ENCODE measurements around the gene CBLN3.

Gene CBLN3

DNA sequence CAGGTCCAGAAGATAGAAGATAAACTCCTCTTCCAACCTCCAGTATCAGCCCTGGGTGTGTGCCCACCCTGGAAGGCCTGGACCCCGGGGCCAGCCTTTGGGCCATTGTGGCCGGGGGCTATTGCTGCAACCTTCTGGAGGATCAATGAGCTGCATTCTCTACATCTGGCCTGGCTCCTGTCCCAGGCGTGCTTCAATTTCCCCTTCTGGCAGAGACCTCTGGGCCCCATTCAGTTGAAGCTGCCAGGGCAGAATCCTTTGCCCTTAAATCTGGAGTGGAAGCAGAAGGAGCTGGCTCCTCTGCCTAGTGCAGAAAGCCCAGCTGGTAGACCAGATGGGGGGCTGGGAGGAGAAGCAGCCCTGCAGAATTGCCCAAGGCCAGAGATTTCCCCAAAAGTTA lies 20.7 kb downstream of the CBLN3 start:
- in situ Hi-C loops (cut with MboI; ENCODE audit: low sequenced_read_pairs): no loop called here

DNA sequence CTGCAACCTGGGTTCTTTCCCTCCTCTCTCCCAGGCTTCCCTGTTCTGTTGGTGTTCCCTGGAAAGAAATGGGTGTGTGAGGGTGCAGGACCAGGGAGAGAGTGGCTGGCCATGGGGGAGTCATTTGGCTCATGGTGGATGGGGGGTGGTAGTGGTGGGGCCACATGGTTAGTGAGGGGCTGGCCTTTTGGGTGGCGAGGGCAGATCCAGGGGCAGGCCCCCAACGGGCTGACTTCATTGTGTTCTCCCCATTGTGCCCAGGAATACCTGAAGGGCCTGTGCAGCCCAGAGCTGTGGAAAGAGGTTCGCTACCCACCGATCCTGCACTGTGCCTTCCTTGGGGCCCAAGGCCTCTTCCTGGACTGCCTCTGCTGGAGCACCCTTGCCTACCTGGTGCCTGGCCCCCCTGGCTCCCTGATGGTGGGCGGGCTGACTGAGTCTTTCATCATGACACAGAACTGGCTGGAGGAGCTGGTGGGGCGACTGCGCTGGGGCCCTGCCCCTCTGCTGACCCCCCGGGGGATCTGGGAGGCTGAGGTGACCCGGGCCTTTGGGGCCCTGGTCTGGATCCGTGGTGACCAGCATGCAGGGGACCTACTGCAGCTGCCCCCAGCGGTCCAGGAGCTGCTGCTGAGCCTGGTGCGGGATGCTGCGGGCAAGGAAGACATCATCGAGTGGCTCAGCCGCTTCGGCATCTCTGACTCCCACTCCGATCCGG lies 21.7 kb downstream of the CBLN3 start:
- in situ Hi-C loops (cut with MboI; ENCODE audit: low sequenced_read_pairs): no loop called here

DNA sequence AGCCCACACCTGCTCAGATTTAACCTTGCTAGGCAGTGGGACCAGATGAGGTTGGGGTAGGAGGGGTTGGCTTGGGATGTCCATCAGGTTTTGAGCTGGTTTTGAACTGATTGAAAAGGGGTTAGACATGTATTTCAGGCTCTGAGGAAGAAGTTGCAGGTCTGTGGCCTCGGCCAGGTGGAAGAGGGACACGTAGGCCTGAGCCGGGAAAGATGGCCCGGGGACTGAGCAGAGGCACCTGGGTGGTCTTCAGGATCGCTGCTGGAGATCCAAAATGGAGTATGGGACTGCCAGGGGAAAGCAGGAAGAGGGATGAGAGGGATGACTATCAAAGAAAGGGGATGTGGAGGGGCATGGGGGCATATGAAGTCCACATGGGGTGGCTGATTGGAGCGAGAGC lies 23.1 kb downstream of the CBLN3 start:
- in situ Hi-C loops (cut with MboI; ENCODE audit: low sequenced_read_pairs): no loop called here

DNA sequence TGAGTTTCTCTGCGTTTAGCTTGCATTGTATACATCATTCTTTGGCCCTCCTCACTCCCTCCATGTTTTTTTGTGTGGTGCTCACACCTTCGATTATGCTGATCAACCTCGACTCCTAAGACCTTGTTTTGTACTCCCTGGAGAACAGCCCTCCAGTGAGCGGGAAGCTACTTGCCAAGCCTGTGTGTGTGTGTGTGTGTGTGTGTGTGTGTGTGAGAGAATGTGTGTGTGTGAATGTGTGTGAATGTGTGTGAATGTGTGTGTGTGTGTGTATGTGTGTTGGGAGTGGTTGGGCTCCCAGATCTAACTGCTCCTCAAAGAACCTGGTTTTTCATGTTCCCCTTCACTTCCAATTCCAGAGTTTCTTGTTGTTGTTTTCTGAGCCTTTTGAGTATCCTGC lies 24.7 kb downstream of the CBLN3 start:
- in situ Hi-C loops (cut with MboI; ENCODE audit: low sequenced_read_pairs): no loop called here

DNA sequence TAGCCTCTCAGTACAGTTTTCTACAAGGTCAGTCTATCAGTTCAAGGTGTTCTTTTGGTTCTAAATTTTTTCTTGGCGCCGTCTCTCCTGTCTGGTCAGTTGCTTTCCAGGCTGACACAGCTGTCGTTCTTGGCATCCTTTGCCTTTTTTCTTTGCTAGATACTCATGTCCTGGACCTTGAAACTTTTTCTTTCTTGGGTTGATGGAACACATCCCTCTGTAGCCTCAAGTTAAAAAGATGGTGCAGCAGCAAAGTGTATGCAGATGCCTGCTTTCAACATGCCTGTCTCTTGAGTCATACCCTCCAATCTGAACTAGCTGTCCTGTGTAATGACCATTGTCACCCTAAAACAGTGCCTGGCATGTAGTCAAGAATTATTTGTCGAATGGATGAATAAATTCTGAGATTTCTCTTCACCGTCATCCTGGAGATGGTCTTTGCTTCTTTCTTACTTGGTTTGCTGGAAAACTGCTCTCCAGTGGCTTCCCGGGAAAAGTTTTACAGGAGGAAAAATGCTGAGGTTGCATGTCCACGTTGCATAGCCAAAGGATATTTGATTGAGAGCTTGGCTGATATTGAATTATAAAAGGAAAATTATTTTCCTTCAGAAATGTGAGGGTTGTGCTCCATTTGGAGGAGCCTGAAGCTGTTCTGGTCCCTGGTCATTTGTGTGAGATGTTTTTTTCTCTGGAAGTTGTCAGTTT lies 26.0 kb downstream of the CBLN3 start:
- in situ Hi-C loops (cut with MboI; ENCODE audit: low sequenced_read_pairs): no loop called here

DNA sequence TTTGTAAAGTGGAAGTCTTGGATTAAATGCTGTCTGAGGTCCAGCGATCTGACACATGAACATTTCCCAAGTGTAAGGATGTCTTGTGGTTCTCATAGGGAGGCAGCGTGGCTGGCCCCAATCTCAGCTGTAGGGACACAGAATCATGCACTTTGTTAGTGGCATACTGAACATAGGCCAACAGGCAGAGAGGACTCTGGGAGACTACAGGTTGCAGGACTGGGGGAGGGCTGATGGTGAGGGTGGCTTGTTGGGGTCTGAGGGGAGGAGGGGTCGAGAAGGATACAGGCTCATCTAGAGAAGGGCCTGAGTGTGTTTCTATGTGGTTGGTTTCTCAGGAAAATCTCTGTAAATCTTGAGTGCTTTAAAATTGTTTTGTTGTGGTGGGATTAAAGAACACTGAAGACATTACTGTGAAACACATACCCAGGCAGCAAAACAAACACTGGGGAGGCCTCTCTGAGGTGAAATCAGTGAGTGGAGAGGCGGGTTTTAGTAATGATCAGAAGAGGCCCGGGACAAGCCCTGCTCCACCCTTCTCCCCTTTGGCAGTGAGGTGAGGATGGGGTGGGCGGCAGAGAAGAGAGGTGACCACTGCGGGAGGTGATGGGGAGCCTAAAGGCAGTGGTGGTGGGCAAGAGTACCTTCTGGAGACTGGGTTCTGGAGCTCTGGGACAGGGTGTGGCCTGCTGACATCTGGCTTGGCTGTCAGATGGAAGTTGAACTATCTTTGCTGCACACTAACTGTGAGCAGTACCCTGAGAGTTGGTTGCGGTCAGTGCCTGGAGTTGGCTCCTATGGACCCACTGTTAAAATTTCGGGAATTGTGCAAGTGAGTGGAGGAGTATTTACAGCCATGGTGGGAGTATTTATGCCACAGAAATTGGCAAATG lies 27.4 kb downstream of the CBLN3 start:
- in situ Hi-C loops (cut with MboI; ENCODE audit: low sequenced_read_pairs): no loop called here

DNA sequence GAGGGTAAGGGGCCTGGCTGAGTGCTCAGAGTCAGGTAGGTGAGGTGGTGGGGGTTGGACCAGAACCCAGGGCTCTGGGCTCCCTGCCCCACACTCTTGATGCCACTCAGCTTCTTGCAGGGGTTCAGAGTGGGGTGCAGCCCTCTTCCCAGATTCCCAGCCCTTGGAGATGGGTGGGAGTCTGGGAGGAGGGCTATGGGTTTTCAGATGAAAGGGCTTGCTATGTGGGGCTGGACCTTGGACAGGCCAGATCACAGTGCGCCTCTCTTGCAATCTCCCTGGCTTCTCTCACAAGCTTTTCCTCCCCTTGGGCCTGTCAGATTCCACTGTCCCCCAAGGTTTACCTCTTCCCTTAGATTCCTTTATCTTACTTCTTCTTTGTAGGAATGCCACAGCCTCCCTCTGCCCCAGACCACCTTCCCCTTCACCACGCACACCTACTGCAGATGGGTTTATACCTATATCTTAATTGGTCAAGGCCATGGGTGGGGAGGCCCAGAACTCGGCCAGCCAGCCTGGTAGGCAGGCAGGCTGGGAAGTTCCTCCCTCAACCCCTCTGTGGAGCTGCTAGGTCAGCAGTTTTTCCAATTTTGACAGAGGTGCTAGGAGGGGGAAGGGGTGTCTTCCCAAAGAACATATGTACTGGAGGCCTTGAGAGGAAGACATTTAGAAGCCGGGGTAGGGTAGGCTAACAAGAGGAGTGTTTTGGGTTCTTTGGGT lies 29.3 kb downstream of the CBLN3 start:
- in situ Hi-C loops (cut with MboI; ENCODE audit: low sequenced_read_pairs): no loop called here

DNA sequence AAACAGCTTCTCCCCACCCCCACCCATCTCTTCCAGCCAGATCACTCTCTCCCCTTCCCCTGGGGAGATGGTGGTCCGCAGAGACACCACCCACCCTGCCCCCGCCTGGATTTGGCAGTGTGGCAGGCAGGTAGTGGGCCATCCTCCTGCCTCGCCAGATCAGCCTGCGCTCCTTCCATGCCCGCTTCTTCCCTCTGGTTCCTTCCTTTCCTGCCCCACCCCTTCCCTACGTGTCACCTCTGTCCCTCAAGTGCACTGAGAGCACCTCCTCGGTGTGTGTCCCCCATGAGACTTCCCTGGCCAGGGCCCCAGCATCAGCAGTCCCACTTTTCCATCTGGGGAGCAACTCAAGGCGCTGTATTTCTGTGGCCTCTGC lies 30.0 kb downstream of the CBLN3 start:
- in situ Hi-C loops (cut with MboI; ENCODE audit: low sequenced_read_pairs): no loop called here

DNA sequence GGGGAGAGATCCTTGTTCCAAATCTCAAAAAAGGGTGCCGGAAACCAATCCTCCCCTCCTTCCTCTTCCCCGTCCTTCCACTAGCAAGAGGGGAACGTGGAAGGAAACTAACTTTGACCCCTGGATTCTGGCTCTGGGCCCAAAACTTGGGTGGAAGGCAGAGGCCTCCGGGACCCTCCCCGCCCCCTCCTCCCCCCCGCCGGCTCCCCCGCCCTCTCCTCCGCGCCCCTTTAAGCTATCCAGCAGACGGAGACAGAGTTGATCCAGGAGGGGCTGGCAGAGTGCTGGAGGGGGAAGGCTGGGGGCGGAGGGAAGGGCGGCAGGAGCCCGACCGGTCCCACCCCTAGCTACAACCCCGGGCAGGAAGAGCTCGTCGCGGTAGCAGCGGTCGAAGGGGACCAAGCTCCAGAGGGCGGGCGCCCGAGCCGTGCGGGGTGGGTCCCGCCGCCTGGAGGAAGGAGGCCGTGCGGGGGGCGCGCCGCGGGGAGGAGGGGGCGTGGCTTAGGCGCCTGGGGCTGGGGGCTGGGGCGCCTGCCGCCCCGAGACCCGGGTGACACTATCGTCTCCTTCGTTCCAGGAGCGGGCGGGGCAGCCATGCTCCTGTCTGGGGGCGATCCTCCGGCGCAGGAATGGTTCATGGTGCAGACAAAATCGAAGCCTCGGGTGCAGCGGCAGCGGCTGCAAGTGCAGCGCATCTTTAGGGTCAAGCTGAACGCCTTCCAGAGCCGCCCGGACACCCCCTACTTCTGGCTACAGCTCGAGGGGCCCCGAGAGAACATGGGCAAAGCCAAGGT lies 30.6 kb downstream of the CBLN3 start, which contains the start of gene NYNRIN:
NYNRIN (plus strand) TSS at position 351 of the 794 bp plus-strand sequence; CDS start at position 595, 244 bp downstream.
- in situ Hi-C loops (cut with MboI; ENCODE audit: low sequenced_read_pairs): no loop called here

DNA sequence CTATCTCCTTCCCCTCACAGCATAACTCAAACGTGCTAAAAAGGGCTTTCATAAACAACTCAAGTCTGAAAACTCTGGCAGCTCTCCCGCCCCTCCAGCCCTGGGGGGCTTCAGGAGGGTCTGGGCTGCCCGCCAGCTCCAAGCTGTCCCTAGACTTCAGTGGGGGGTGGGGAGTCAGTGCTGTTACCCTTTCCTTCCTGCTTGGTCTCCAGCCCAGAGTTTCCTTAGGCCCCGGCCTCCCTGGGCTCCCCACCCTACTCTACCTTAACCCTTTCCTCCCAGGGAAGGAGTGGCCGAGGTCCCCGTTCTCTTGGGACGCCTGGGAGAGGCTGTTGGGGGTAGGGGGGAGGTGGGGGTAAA lies 31.2 kb downstream of the CBLN3 start:
- in situ Hi-C loops (cut with MboI; ENCODE audit: low sequenced_read_pairs): no loop called here

DNA sequence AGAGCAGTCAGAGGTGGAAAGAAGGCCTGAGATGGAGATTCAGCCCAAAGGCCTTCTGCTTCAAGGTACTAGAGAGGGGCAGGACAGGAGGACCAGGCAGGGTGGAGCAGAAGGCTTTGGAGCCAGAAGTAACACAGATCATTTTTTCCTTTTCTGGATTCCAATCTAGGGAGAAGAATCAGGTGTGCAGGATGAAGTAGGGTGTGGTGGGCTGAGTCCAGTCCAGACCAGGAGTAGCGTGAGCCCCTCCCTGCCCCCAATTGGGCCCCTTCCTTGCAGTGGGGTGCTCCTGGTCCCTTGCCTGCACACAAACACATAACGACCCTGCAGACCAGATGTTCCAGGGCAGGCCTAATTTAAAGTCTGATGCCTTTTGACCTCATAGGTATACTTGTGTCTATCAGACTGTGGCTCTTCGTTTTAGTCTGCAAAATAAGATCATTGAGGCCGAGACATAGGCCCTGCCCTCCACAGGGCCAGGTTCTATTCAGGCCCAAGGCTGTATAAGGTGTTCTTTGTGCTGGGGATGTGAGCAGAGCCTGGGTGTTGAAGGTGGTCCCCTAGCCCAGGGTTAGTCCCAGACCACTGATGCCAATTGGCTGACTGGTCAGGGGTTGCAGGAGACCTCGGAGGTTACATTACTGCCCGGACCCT lies 31.7 kb downstream of the CBLN3 start:
- in situ Hi-C loops (cut with MboI; ENCODE audit: low sequenced_read_pairs): no loop called here

DNA sequence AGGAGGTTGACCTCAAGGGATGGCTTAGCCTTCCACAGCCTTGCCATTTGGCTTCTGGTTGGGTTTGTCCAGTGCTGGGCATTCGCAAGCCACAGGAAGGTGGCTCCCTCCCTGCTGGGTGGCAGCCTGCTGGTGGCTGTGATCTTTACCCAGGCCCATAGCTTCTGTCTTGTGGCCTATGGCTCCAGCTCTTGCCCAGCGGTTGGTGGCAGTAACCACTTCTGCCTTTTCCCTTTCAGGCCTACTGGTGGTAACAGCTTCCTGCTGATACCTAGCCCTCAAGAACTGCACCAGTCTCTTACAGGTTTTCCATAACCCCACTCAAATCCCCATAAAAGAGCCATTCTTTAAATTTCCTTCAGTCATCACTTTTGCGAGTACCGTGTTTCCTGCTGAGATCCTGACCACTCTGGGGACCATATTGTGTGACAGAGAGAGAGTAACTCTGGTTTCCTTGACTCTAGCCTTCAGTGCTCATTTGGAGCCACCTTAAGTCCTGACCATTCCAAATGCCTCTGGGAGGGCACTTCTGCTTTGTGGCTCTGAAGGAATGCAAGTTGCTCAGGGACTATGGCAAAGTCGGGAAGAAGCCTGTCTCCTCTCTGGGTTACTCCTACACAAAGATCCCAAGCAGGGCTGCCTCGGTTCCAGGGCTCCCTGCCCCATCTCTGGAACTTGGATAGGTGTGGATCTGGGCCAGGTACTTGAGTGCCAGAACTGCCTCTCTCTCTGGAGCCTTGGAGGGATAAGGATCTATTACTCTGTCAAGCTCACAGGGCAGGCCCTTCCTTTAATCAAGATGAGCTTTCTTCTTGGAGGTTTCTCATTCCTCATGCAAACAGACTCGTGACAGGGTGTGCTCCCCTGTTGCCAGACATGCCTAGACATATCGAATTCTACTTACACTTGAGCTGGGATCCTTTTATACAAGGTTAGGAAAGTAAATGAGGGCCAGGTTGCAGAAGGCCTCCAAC lies 33.6 kb downstream of the CBLN3 start:
- in situ Hi-C loops (cut with MboI; ENCODE audit: low sequenced_read_pairs): no loop called here

DNA sequence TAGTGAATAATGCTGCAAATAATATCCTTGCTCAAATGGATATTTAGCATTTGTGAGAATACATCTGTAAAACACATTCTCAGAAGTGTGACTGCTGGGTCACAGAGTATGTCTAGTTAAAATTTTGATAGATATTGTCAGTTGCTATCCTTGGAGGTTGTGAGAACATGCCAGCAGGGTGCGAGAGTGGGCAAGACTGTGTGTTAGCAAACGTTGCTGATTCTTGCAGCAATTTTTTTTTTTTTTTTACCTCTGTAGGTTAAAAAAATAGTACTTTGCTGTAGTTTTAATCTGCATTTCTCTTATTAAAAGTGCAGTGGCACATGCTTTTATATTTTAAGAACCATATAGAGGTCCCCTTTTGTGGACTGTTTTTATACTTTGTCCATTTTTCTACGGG lies 35.2 kb downstream of the CBLN3 start:
- in situ Hi-C loops (cut with MboI; ENCODE audit: low sequenced_read_pairs): no loop called here

DNA sequence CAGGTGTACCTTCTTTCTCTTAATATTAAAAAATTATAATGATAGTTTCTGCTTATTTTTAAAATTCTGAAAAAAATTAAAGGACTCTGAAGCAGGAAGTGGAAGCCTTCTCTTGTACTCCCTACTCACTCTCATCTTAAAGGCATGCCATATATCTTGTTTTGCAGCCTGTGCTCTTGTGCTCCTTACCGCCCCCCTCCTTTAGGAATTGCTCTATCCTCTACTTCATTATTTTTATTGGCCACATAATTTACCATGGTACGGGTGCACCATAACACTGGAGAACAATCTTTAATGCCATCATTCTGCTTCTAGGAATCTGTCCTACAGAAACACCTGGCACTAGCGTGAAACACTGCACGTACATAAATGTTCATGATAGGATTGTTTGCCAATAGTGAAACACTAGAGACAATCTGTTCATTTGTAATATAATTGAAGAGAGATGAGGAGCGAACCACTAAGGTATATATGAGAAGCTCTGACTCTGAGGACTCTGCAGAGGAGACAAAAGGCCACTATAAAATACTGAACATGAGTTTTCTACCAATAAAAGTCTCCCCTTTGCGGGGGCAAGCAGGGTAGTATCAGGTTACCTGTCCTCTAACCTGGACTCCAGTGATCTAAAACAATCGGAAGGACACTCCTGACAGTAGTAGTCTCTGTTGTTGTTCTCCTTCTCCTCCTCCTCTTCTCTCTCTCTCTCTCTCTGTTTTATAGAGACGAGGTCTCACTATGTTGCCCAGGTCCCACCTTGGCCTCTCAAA lies 37.0 kb downstream of the CBLN3 start:
- in situ Hi-C loops (cut with MboI; ENCODE audit: low sequenced_read_pairs): no loop called here

DNA sequence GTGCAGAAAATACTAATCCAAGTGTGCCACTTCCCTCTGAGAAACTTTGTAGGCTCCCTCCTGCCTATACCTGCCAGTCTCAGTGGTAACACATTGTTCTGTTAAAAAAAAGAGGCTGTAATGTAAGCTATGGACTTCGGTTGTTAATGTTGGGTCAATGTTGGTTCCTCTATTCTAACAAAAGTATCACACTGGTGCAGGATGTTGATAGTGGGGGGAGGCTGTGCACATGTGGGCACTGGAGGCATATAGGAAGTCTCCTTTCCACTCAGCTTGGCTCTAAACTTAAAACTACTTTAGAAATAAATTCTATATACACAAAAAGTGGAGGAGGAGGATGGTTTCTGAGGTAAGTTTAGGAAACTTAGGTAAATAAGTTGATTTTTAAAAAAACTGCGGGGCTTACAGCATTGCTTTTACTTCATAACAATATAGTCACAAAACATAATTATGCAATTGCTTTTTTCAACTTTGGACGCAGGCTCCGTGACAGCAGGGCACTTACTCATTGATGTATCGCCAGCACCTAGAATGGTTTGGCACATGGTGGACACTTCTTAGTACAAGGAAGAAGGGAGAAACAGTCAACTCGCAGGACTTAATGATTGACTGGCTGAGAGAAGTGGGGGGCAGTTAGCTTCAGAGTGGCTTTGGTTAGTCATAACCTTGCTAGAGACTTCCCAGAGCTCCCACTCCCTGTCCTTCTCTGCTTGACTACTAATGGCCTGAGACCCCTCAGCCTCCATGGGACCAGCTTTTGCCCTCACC lies 38.6 kb downstream of the CBLN3 start:
- in situ Hi-C loops (cut with MboI; ENCODE audit: low sequenced_read_pairs): no loop called here

DNA sequence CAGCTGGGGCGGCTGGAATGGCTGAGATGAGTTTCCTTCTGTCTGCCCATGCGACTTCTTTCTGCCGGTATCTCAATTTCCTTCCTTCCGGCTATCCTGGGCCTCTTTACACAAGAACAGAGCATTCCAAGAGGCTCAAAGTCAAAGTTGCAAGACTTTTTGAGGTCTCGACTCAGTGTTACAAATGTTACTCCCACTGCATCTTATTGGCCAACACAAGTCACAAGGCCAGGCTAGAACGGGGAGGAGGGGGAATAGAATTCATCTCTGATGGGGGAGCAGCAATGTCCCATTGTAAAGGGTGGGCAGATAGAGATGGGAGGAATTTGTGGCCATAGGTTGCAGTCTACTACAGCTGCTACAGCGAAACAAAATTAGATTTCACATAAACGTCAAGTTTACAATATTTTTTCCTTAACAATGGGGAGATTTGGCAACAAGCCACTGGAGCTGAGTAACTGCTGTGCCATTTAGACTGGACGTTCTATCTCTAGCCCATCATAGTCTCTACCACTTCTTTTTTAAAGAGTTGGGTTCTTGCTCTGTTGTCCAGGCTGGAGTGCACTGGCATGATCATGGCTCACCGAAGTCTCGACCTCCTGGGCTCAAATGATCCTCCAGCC lies 40.1 kb downstream of the CBLN3 start:
- in situ Hi-C loops (cut with MboI; ENCODE audit: low sequenced_read_pairs): no loop called here

Data from HL-60/S4 (cell line).